Aorta (tissue), 5 donors: ENCODE measurements around the gene ERP27. TPM values are rescaled to one million over a fixed set of nuclear protein-coding genes. Genes with fewer than 3 reads are reported as not detected.

Experiments
- ATAC-seq: fragments of 200-7000 bp; cut with Tn5 transposase; one replicate; pipeline ENCODE4 v1.9.1; 2022; ENCODE audit warnings: moderate library complexity; ENCODE audit not compliant: low FRiP score
- DNase-seq, 2 donors: peaks; one replicate each; pipeline ENCODE4 v3.0.0-alpha.2; 2020
- H3K27ac ChIP-seq, 2 donors: one replicate each; pipeline ENCODE4 v1.5.1; 2013; ENCODE audit warnings: low read length in 2 of 2, mild to moderate bottlenecking in 2 of 2, moderate library complexity in 2 of 2, control low read depth in 1 of 2, inconsistent platforms in 1 of 2, low read depth in 1 of 2
- H3K27me3 ChIP-seq, 2 donors: one replicate each; pipeline ENCODE4 v1.6.1; 2013; ENCODE audit warnings: control low read depth in 1 of 2, low read length in 1 of 2, mild to moderate bottlenecking in 1 of 2, moderate library complexity in 1 of 2; ENCODE audit not compliant: insufficient read depth in 2 of 2, control insufficient read depth in 1 of 2
- H3K36me3 ChIP-seq, 2 donors: one replicate each; pipeline ENCODE4 v1.6.1; 2013; ENCODE audit warnings: control low read depth in 1 of 2, low read length in 1 of 2, mild to moderate bottlenecking in 1 of 2; ENCODE audit not compliant: insufficient read depth in 2 of 2, control insufficient read depth in 1 of 2
- H3K4me1 ChIP-seq, 2 donors: one replicate each; pipeline ENCODE4 v1.6.1; 2013; ENCODE audit warnings: low read length in 2 of 2, control low read depth in 1 of 2, mild to moderate bottlenecking in 1 of 2, moderate library complexity in 1 of 2; ENCODE audit not compliant: insufficient read depth in 2 of 2, control insufficient read depth in 1 of 2
- H3K4me3 ChIP-seq, 2 donors: one replicate each; pipeline ENCODE4 v1.5.1; 2013; ENCODE audit warnings: low read length in 2 of 2, control low read depth in 1 of 2, mild to moderate bottlenecking in 1 of 2
- H3K9me3 ChIP-seq: one replicate; pipeline ENCODE4 v1.6.1; 2013; ENCODE audit warnings: mild to moderate bottlenecking, low read length; ENCODE audit not compliant: control insufficient read depth
- WGBS, 2 donors: extraction: QIAGEN DNeasy Blood & Tissue Kit; methylation state at CpG; one replicate each; pipeline ENCODE4 v1.1.7; 2013; 5-methylcytosine and 5-hydroxymethylcytosine counted together
- intact Hi-C, 2 donors: fragments of 100-400 bp; cut with DNase I; formaldehyde crosslinking; loops; one replicate each; pipeline versions ENCODE4 v1.14.2 to v1.15.0; 2022
- polyA plus RNA-seq, 2 donors: library from polyadenylated mRNA; stranded (reverse); fragments of 200-250 nt; gene quantifications; one replicate each; pipeline ENCODE4 v1.2.3, GENCODE V29; 2013
- total RNA-seq, 2 donors: library from RNA; stranded (reverse); fragmentation: NEBNext Ultra II Directional; extraction: Animal tissue kit (Norgen Biotek cat#: 25700); gene quantifications; one replicate each; pipeline ENCODE4 v1.2.1, GENCODE V29; 2021
- donor health status: healthy with polysubstance abuse.
- donor health status: Bipolar disorder and iron deficiency.
- donor health status: DM: no; HTN: no; CAD: no.
- donor health status: DM: no; HTN: no; CAD: no.
- donor health status: DM: yes; HTN: yes; CAD: no.

The ERP27 gene
- total and polyA plus RNA-seq, 4 donors, result 0.20 to 5.3 (median 2.2) TPM

DNA sequence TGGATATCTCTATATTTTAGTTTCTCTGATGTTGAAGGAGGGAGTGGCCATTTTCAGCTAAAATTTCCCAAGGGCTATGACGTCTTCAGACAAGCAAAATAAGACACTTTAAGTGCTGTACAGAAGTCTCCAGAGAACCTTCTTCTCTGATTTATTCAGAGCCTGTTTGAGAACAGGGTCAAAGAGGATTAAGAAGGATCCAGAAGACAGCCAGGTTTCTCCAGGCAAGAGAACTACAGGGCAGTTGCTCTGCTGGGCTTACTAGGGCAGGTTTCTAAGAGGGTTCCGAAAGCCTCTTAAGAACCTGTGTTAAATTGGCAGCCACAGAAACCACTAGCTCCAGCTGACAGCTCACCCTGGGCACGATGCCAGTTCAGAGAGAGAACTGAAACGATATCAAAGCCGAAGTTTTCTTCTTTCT lies 53.9 kb downstream of the ERP27 start:
- H3K27me3 ChIP-seq, result no peaks in the 10 kb centered on the region
- no peaks in the 10 kb centered on the region for H3K9me3 ChIP-seq
- intact Hi-C loops, result loop anchor here (5.0 kb wide), 1 partner anchor 37 kb away; no protein-coding TSS in a partner anchor
- H3K4me3 ChIP-seq, result peak overlapping the region; percentile 84 to 98
- peaks cover 0 to 2% of the 10 kb centered on the region in 2 donors for H3K4me1 ChIP-seq
- ATAC-seq, result peak; percentile 72
- WGBS, 2 donors, result 0% methylated on average over 5 of the region's 5 CpGs
- H3K36me3 ChIP-seq, result peaks cover 0 to 4% of the 10 kb centered on the region in 2 donors
- peak; percentile 91 for DNase-seq
- peak overlapping the region; percentile 64 to 68 for H3K27ac ChIP-seq

GRCh38 chr12:14883686-14884085 lies 54.7 kb downstream of the ERP27 start:
- intact Hi-C loops, result loop anchor here (2.0 to 5.0 kb wide), 2 partner anchors 36 to 47 kb away; no protein-coding TSS in a partner anchor
- DNase-seq, result no peak
- ATAC-seq, result no peak
- H3K9me3 ChIP-seq, result no peaks in the 10 kb centered on the region
- no peaks in the 10 kb centered on the region for H3K27me3 ChIP-seq
- H3K36me3 ChIP-seq, result peaks cover 0 to 4% of the 10 kb centered on the region in 2 donors
- peaks cover 0 to 2% of the 10 kb centered on the region in 2 donors for H3K4me1 ChIP-seq
- WGBS, 2 donors, result 3 to 12% methylated on average over 10 of the region's 10 CpGs
- H3K27ac ChIP-seq, result peak overlapping the region in 1 of 2 donors; percentile 71
- H3K4me3 ChIP-seq, result peak overlapping the region; percentile 82 to 94

DNA sequence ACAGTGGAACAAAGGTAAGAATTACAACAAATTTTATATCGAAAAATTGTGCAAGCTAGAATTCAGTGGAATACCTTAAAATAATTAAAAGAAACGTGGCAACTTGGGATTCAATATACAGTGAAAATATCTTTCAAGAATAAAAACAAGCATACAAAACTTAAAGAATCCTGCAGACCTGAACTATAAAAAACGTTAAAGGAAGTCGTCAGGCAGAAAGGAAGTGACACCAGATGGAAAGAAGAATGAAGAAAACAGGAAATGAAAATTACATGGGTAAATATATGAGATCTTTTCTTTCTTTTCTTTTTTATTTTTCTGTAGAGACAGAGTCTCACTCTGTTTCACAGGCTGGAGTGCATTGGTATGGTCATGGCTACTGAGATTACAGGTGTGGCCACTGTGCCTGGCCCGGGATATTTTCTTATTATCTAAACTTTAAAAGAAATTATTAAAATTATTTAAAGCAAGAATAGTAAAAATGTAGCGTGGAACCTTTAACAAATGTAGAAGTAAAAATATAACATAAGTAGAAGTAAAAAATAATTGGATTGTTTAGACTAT lies 57.4 kb downstream of the ERP27 start:
- peaks cover 0 to 4% of the 10 kb centered on the region in 2 donors for H3K36me3 ChIP-seq
- H3K4me3 ChIP-seq, result no peak overlapping the region
- H3K4me1 ChIP-seq, result peaks cover 0 to 2% of the 10 kb centered on the region in 2 donors
- no peak for DNase-seq
- intact Hi-C loops, result loop anchor here (5.0 kb wide), 1 partner anchor 34 kb away; no protein-coding TSS in a partner anchor
- WGBS, 2 donors, result 58 to 62% methylated on average over 6 of the region's 6 CpGs
- H3K9me3 ChIP-seq, result no peaks in the 10 kb centered on the region
- H3K27me3 ChIP-seq, result no peaks in the 10 kb centered on the region
- H3K27ac ChIP-seq, result no peak overlapping the region
- ATAC-seq, result no peak

DNA sequence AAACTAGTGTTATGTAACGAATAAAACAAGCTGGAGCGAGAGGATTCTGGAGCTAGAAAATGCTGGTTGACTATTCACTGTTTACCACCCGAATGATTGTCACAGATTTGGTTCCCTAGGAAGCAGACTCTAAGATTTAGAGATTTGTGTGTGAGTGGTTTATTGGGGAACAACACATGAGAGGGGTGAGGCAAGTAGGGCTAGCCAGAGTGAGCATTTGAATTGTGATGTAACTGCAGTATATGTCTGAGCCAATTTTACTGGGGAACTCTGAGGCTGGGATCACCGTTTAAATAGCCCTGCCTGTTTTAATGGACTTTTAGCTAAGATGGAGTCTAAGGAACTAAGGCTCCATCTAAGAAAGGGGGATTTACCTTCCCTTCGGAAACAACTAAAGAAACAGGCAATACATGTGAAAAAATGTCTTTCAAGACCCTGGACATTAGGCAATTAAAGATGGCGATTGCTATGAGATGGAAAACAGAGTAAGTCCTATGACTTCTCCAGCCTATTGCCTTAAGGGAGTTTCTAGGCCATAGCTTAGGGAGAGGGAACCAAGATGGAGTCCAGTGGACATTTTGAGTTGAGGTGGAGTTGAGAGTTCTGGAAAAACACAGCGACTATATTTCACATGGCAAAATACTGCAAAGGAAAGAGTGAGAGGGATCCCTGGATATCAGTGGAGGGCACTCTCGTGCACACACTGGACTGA lies 59.0 kb downstream of the ERP27 start:
- H3K36me3 ChIP-seq, result peaks cover 0 to 4% of the 10 kb centered on the region in 2 donors
- H3K4me3 ChIP-seq, result no peak overlapping the region
- ATAC-seq (peak; percentile 62), DNase-seq (no peak)
- peak overlapping the region in 1 of 2 donors; percentile 29 for H3K27ac ChIP-seq
- H3K27me3 ChIP-seq, result no peaks in the 10 kb centered on the region
- intact Hi-C loops, result no loop called here
- H3K9me3 ChIP-seq, result no peaks in the 10 kb centered on the region
- WGBS, 2 donors, result 76 to 85% methylated on average over 8 of the region's 8 CpGs
- H3K4me1 ChIP-seq, result peaks cover 0 to 2% of the 10 kb centered on the region in 2 donors

DNA sequence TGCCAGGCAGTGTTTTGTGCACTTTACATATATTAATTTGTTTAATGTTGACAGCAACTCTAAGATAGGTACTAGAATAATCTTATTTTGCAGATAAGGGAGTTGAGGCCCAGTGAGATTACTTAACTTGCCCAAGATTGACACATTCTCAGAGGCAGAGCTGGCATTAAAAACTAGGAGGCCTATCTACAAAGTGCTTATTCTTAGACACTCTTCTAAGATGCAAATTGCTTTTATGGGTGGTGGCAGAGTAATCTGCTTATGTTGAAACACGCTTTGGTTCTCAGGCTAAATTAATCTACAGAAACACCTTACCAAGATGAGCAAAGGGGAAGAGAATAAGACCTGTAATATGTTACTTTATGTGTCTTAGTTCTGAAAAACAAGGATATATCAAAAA lies 59.8 kb downstream of the ERP27 start:
- intact Hi-C loops, result no loop called here
- WGBS, 2 donors, result 88 to 90% methylated on average over 1 of the region's 1 CpG
- Histone ChIP-seq H3K4me1 (peaks cover 0 to 2% of the 10 kb centered on the region in 2 donors), H3K27me3 (no peaks in the 10 kb centered on the region), H3K27ac (no peak overlapping the region), H3K36me3 (peaks cover 0 to 4% of the 10 kb centered on the region in 2 donors), H3K4me3 (no peak overlapping the region), H3K9me3 (no peaks in the 10 kb centered on the region)
- DNase-seq (no peak), ATAC-seq (no peak)

DNA sequence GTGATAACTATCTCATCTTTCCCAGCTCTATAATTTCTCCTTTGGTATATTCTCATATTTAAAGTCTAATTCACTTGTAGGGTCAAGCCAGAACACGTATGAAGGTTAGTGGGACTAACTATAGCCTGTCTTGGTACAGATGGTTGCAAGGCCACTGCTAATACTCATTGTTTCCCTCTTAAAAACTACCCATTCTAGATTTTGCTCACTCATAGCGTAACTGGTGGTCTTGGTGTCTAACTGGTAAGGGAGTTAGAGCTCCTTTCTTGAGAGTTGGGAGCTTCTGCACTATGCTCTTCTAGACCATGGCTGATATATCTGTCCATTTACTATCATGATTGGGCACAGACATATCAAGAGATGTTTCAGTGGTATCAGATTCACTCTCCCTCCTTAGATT lies 61.5 kb downstream of the ERP27 start:
- no peak for ATAC-seq
- 47 to 92% methylated on average over 2 of the region's 2 CpGs for WGBS, 2 donors
- intact Hi-C loops, result no loop called here
- Histone ChIP-seq H3K4me1 (no peaks in the 10 kb centered on the region), H3K36me3 (no peaks in the 10 kb centered on the region), H3K9me3 (no peaks in the 10 kb centered on the region), H3K27ac (no peak overlapping the region), H3K4me3 (no peak overlapping the region), H3K27me3 (no peaks in the 10 kb centered on the region)
- no peak for DNase-seq

DNA sequence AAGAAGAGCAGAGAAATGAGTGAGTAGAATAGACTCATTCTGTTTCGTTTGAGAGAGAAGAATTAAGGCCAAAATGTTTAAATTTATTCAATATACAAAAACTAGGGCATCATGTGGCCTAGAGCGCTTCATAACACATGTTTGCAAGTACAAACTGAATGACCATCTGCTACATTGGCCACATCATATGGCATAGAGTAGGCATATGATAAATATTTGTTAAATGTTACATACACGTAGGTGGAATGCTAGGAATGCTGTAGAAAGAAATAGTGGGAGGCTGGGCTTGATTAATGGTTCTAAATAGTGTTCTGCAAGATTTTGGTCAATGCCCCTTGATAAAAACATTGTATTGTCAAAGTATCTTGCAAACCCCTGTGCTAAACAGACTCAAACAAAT lies 63.5 kb downstream of the ERP27 start:
- no peak for ATAC-seq
- WGBS, 2 donors, result 57 to 59% methylated on average over 3 of the region's 3 CpGs

DNA sequence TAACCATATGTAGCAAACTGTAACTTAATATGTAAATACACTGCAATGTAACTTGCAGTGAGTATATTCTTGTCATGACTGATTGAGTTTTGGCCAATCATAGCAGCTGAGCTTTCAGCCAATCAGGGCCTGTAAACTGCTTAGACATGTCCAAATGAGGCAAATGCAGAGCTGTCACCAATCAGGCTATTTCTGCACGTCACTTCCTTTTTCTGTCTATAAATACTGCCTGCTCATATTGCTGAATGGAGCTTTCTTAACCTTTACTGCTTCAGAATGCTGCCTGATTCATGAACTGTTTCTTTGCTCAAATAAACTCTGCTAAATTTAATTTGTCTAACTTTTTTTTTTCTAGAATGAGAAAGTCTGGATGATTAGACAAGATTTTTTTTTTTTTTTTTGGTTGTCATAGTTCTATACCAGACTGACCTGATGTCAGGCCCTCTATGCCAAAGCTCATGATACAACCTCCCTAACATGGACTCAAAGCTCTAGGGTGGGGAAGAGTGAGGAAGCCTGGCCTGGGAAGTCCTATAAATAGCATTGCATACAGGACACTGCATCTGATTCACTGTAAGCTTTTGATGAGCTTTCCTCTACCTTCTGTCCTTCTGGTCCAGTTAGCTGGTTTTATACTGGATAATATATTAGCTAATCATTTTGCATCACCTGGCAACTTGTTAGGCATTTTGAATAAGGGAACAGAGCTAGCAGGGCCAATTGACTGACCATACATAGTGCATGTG lies 64.7 kb downstream of the ERP27 start:
- intact Hi-C loops, result no loop called here
- Histone ChIP-seq H3K36me3 (no peaks in the 10 kb centered on the region), H3K27ac (no peak overlapping the region), H3K27me3 (no peaks in the 10 kb centered on the region), H3K4me1 (no peaks in the 10 kb centered on the region), H3K9me3 (no peaks in the 10 kb centered on the region), H3K4me3 (no peak overlapping the region)
- 8 to 15% methylated on average over 1 of the region's 1 CpG for WGBS, 2 donors
- ATAC-seq (no peak), DNase-seq (no peak)

More for the DNA sequence above, 63.5 kb downstream of the ERP27 start:
- H3K4me3 ChIP-seq, result no peak overlapping the region
- no peaks in the 10 kb centered on the region for H3K27me3 ChIP-seq
- no peaks in the 10 kb centered on the region for H3K36me3 ChIP-seq
- H3K4me1 ChIP-seq, result no peaks in the 10 kb centered on the region
- no peaks in the 10 kb centered on the region for H3K9me3 ChIP-seq
- no peak overlapping the region for H3K27ac ChIP-seq
- intact Hi-C loops, result no loop called here
- DNase-seq, result no peak
